Sigmoid colon (tissue), 3 donors: ENCODE results near the gene MYO5B.

Experiments
- CTCF ChIP-seq, 4 experiments: fragments of 450-650 bp in 3 of 4; fragments of 200-600 bp in 1 of 4; IDR thresholded peaks; one replicate each; pipeline ENCODE4 v1.5.1; 2016 to 2019; ENCODE audit warnings: antibody characterized with exemption in 4 of 4, mild to moderate bottlenecking in 3 of 4, moderate library complexity in 2 of 4
- POLR2A ChIP-seq, 2 donors: fragments of 450-650 bp; IDR thresholded peaks; one replicate each; pipeline ENCODE4 v1.6.1; 2016; ENCODE audit warnings: antibody characterized with exemption in 2 of 2, mild to moderate bottlenecking in 2 of 2, moderate library complexity in 2 of 2

- no peak for TF ChIP-seq CTCF (IDR thresholded peaks at IDR 0.05)
- TF ChIP-seq POLR2A (IDR thresholded peaks at IDR 0.05), result no peak
Measured at GRCh38 chr18:49856496-49856895, 338.5 kb downstream of the MYO5B start.
